ENCODE results near the gene COL17A1.

COL17A1 gene

GRCh38 chr10:104096692-104097091 lies 11.0 kb upstream of the COL17A1 start:
- no peak for DNase-seq (ENCODE audit: low read depth)

- DNase-seq (ENCODE audit: low read depth) = no peak
Observed at GRCh38 chr10:104092749-104093148, 7.1 kb upstream of the COL17A1 start.

GRCh38 chr10:104090611-104091010 lies 4.9 kb upstream of the COL17A1 start:
- DNase-seq (ENCODE audit: low read depth) = no peak

- no peak for DNase-seq (ENCODE audit: low read depth)
Observed at GRCh38 chr10:104089621-104090020, 3.9 kb upstream of the COL17A1 start.

GRCh38 chr10:104088239-104088638 lies 2.6 kb upstream of the COL17A1 start:
- no peak for DNase-seq (ENCODE audit: low read depth)

- no peak for DNase-seq (ENCODE audit: low read depth)
Observed at GRCh38 chr10:104084482-104085142, 1.1 kb downstream of the COL17A1 start.

GRCh38 chr10:104081998-104082397 lies 3.7 kb downstream of the COL17A1 start:
- DNase-seq (ENCODE audit: low read depth) = no peak

GRCh38 chr10:104080762-104081161 lies 4.9 kb downstream of the COL17A1 start:
- no peak for DNase-seq (ENCODE audit: low read depth)

- no peak for DNase-seq (ENCODE audit: low read depth)
Observed at GRCh38 chr10:104077663-104078151, 8.0 kb downstream of the COL17A1 start.

- no peak for DNase-seq (ENCODE audit: low read depth)
Observed at GRCh38 chr10:104077247-104077646, 8.4 kb downstream of the COL17A1 start.

GRCh38 chr10:104076743-104077160 lies 8.9 kb downstream of the COL17A1 start:
- no peak for DNase-seq (ENCODE audit: low read depth)

GRCh38 chr10:104074505-104074904 lies 11.2 kb downstream of the COL17A1 start:
- no peak for DNase-seq (ENCODE audit: low read depth)

GRCh38 chr10:104072786-104073185 lies 12.9 kb downstream of the COL17A1 start:
- no peak for DNase-seq (ENCODE audit: low read depth)

- DNase-seq (ENCODE audit: low read depth) = no peak
Observed at GRCh38 chr10:104069613-104070012, 16.1 kb downstream of the COL17A1 start.

- no peak for DNase-seq (ENCODE audit: low read depth)
Observed at GRCh38 chr10:104067525-104067924, 18.2 kb downstream of the COL17A1 start.

- no peak for DNase-seq (ENCODE audit: low read depth)
Observed at GRCh38 chr10:104066945-104067344, 18.7 kb downstream of the COL17A1 start.

GRCh38 chr10:104065748-104066147 lies 19.9 kb downstream of the COL17A1 start:
- DNase-seq (ENCODE audit: low read depth) = no peak

- DNase-seq (ENCODE audit: low read depth) = no peak
Observed at GRCh38 chr10:104061196-104061595, 24.5 kb downstream of the COL17A1 start.

- DNase-seq (ENCODE audit: low read depth) = no peak
Observed at GRCh38 chr10:104059364-104059763, 26.3 kb downstream of the COL17A1 start.

- DNase-seq (ENCODE audit: low read depth) = no peak
Observed at GRCh38 chr10:104057717-104058116, 28.0 kb downstream of the COL17A1 start.

GRCh38 chr10:104056619-104057273 lies 28.9 kb downstream of the COL17A1 start:
- DNase-seq (ENCODE audit: low read depth) = no peak

- no peak for DNase-seq (ENCODE audit: low read depth)
Observed at GRCh38 chr10:104054430-104054829, 31.2 kb downstream of the COL17A1 start.

GRCh38 chr10:104053201-104053600 lies 32.5 kb downstream of the COL17A1 start:
- no peak for DNase-seq (ENCODE audit: low read depth)

GRCh38 chr10:104052431-104052830 lies 33.2 kb downstream of the COL17A1 start:
- DNase-seq (ENCODE audit: low read depth) = no peak
